Activated CD4-positive, alpha-beta T cell treated with anti-CD3 and anti-CD28 coated beads for 24 hours (primary cell): Measurements from ENCODE around the gene SCP2.
"Not testable (repeated sequence)": the region's sequence is repeated elsewhere in the genome, so short reads cannot be mapped to it uniquely, and the experiment has no call there.

Source experiments
- DNase-seq, 2 donors: peaks; one replicate each; pipeline ENCODE4 v3.0.0-alpha.2; 2020; ENCODE audit warnings: low read depth in 2 of 2

SCP2 gene

GRCh38 chr1:52973841-52974240 is 46.8 kb downstream of the SCP2 start:
- DNase-seq, result no peak

GRCh38 chr1:52976183-52977035 is 49.3 kb downstream of the SCP2 start:
- no peak for DNase-seq

GRCh38 chr1:52978045-52978444 is 51.0 kb downstream of the SCP2 start:
- DNase-seq, result no peak

- not testable (repeated sequence) for DNase-seq
Measured at GRCh38 chr1:52992733-52993132, 65.7 kb downstream of the SCP2 start.

GRCh38 chr1:52994656-52995055 is 67.6 kb downstream of the SCP2 start:
- DNase-seq, result no peak

- no peak for DNase-seq
Measured at GRCh38 chr1:52996653-52997052, 69.6 kb downstream of the SCP2 start.

GRCh38 chr1:53001128-53001527 is 74.1 kb downstream of the SCP2 start:
- DNase-seq, result no peak

- DNase-seq, result not testable (repeated sequence)
Measured at GRCh38 chr1:53006612-53007011, 79.5 kb downstream of the SCP2 start.

- DNase-seq, result not testable (repeated sequence)
Measured at GRCh38 chr1:53010247-53010646, 83.2 kb downstream of the SCP2 start.

- DNase-seq, result no peak
Measured at GRCh38 chr1:53011175-53011574, 84.1 kb downstream of the SCP2 start.

- DNase-seq, result peak; percentile 58 to 60
Measured at GRCh38 chr1:53014791-53015507, 87.9 kb downstream of the SCP2 start.

- no peak for DNase-seq
Measured at GRCh38 chr1:53015508-53015860, 88.4 kb downstream of the SCP2 start.

GRCh38 chr1:53016705-53017104 is 89.6 kb downstream of the SCP2 start:
- DNase-seq, result no peak

- DNase-seq, result no peak
Measured at GRCh38 chr1:53020588-53020987, 93.5 kb downstream of the SCP2 start.

GRCh38 chr1:53022179-53022578 is 95.1 kb downstream of the SCP2 start:
- no peak for DNase-seq

- no peak for DNase-seq
Measured at GRCh38 chr1:53023546-53023945, 96.5 kb downstream of the SCP2 start.

GRCh38 chr1:53024117-53024516 is 97.0 kb downstream of the SCP2 start:
- no peak for DNase-seq

GRCh38 chr1:53025034-53025768 is 98.1 kb downstream of the SCP2 start:
- no peak for DNase-seq

GRCh38 chr1:53025769-53026112 is 98.7 kb downstream of the SCP2 start:
- DNase-seq, result no peak

GRCh38 chr1:53026254-53026653 is 99.2 kb downstream of the SCP2 start:
- no peak for DNase-seq

- DNase-seq, result no peak
Measured at GRCh38 chr1:53031732-53032131, 104.7 kb downstream of the SCP2 start.

GRCh38 chr1:53037159-53037558 is 110.1 kb downstream of the SCP2 start:
- no peak for DNase-seq

- no peak for DNase-seq
Measured at GRCh38 chr1:53038566-53038965, 111.5 kb downstream of the SCP2 start.
